HCT116 (cell line): Measurements from ENCODE around the gene PLD4. TPM values are rescaled to one million over a fixed set of nuclear protein-coding genes. Genes with fewer than 3 reads are reported as not detected.

ENCODE experiments used
- ATAC-seq: fragments of 200-7000 bp; cut with Tn5 transposase; 2 replicates; pipeline ENCODE4 v1.9.1; 2020; ENCODE audit warnings: mild to moderate bottlenecking, moderate library complexity
- BruUV-seq: library from RNA; stranded (reverse); fragments of 400-500 nt; replicated peaks from 2 replicates; lab custom pipeline; 2021; lab: Mats Ljungman, UMichigan
- CTCF ChIA-PET: fragments of 300-600 bp; sonication (Branson Sonifier 250); formaldehyde crosslinking; loops from one replicate; lab custom pipeline; 2021; ENCODE audit warnings: antibody characterized with exemption; lab: Charles Lee
- POLR2A ChIA-PET: fragments of 300-600, 350-600 bp; sonication (Branson Sonifier 250); formaldehyde crosslinking; loops from one replicate; lab custom pipeline; 2021; ENCODE audit warnings: antibody characterized with exemption; lab: Charles Lee
- RAD21 ChIA-PET, 2 experiments: fragments of 300-600 bp; sonication (Branson Sonifier 250); formaldehyde crosslinking; loops; one replicate each; lab custom pipeline; 2023; ENCODE audit warnings: low total read pairs in 2 of 2; ENCODE audit not compliant: uncharacterized antibody in 2 of 2, unreplicated experiment in 2 of 2, low non-redundant PET in 1 of 2; lab: Charles Lee
- DNase-seq: peaks from one replicate; pipeline ENCODE4 v3.0.0-alpha.2; 2010; ENCODE audit warnings: low read depth, low spot score
- H2AFZ ChIP-seq: fragments of 200-600 bp; shearing (Covaris generic), sonication (generic); 2 replicates; pipeline ENCODE4 v1.6.1; 2017; ENCODE audit warnings: low read depth, mixed run types, mixed read lengths, antibody characterized with exemption, low read length; ENCODE audit not compliant: poor library complexity, severe bottlenecking
- H3K27ac ChIP-seq: 2 replicates; pipeline ENCODE4 v1.5.1; 2012; ENCODE audit warnings: low read depth, low read length
- H3K27me3 ChIP-seq: fragments of 200-600 bp; sonication (generic); 2 replicates; pipeline ENCODE4 v1.6.1; 2016; ENCODE audit warnings: mixed run types, low read length, mixed read lengths; ENCODE audit not compliant: insufficient read depth
- H3K36me3 ChIP-seq, 2 experiments: fragments of 200-500 bp in 1 of 2; fragments of 200-600 bp in 1 of 2; sonication (Bioruptor generic) in 1 of 2; sonication (generic) in 1 of 2; 2 replicates each; pipeline versions ENCODE4 v1.5.1 to v1.6.1; 2014 to 2016; ENCODE audit warnings: low read length in 2 of 2, inconsistent platforms in 1 of 2, mixed read lengths in 1 of 2, mixed run types in 1 of 2; ENCODE audit not compliant: insufficient read depth in 2 of 2, control insufficient read depth in 1 of 2
- H3K4me1 ChIP-seq, 2 experiments: fragments of 200-600 bp in 1 of 2; sonication (generic) in 1 of 2; 2 replicates each; pipeline versions ENCODE4 v1.5.1 to v1.6.1; 2012 to 2017; ENCODE audit warnings: low read length in 2 of 2, inconsistent platforms in 1 of 2, mild to moderate bottlenecking in 1 of 2, mixed read lengths in 1 of 2, mixed run types in 1 of 2, moderate library complexity in 1 of 2; ENCODE audit not compliant: insufficient read depth in 2 of 2, control insufficient read depth in 1 of 2
- H3K4me2 ChIP-seq: fragments of 200-600 bp; sonication (generic); 2 replicates; pipeline ENCODE4 v1.6.1; 2017; ENCODE audit warnings: mixed run types, low read length, mixed read lengths
- H3K4me3 ChIP-seq, 2 experiments: fragments of 200-600 bp in 1 of 2; sonication (generic) in 1 of 2; replicated peaks in 1 of 2; 2 replicates each; pipeline ENCODE4 v1.5.1; 2011 to 2016; ENCODE audit warnings: low read length in 2 of 2, control low read depth in 1 of 2, low read depth in 1 of 2, mild to moderate bottlenecking in 1 of 2, mixed read lengths in 1 of 2, mixed run types in 1 of 2
- H3K79me2 ChIP-seq: fragments of 200-600 bp; sonication (generic); 2 replicates; pipeline ENCODE4 v1.6.1; 2017; ENCODE audit warnings: mild to moderate bottlenecking, mixed run types, low read length, moderate library complexity, mixed read lengths; ENCODE audit not compliant: insufficient read depth
- H3K9ac ChIP-seq: fragments of 200-600 bp; sonication (generic); 2 replicates; pipeline ENCODE4 v1.6.1; 2016; ENCODE audit warnings: low read length, mixed read lengths
- H3K9me2 ChIP-seq: fragments of 200-600 bp; sonication (generic), shearing (Covaris generic); 2 replicates; pipeline ENCODE4 v1.6.1; 2017; ENCODE audit warnings: mixed run types, mild to moderate bottlenecking, moderate library complexity; ENCODE audit not compliant: insufficient read depth
- H3K9me3 ChIP-seq, 2 experiments: fragments of 200-500 bp in 1 of 2; fragments of 200-600 bp in 1 of 2; sonication (Bioruptor generic) in 1 of 2; sonication (generic) in 1 of 2; 2 replicates each; pipeline ENCODE4 v1.6.1; 2014 to 2017; ENCODE audit warnings: low read length in 2 of 2, mixed read lengths in 2 of 2, inconsistent platforms in 1 of 2, low read depth in 1 of 2, mild to moderate bottlenecking in 1 of 2, mixed run types in 1 of 2, moderate library complexity in 1 of 2; ENCODE audit not compliant: control insufficient read depth in 1 of 2, insufficient read depth in 1 of 2
- H4K20me1 ChIP-seq: fragments of 200-600 bp; sonication (generic), shearing (Covaris generic); 2 replicates; pipeline ENCODE4 v1.6.1; 2017; ENCODE audit warnings: mixed run types, mild to moderate bottlenecking, moderate library complexity; ENCODE audit not compliant: insufficient read depth
- ELF1 ChIP-seq: IDR thresholded peaks from 2 replicates; pipeline ENCODE4 v1.6.1; 2012; ENCODE audit warnings: low read depth, borderline replicate concordance
- EZH2 ChIP-seq: fragments of 200-600 bp; sonication (generic); IDR thresholded peaks from 2 replicates; pipeline ENCODE4 v1.6.1; 2017; ENCODE audit warnings: antibody characterized with exemption, mixed run types
- FOSL1 ChIP-seq: IDR thresholded peaks from 2 replicates; pipeline ENCODE4 v1.6.1; 2012; ENCODE audit warnings: low read depth
- POLR2AphosphoS5 ChIP-seq: IDR thresholded peaks from 2 replicates; pipeline ENCODE4 v1.6.1; 2011; ENCODE audit warnings: mild to moderate bottlenecking, low read depth, low read length, moderate library complexity
- TCF7L2 ChIP-seq: IDR thresholded peaks from 2 replicates; pipeline ENCODE4 v1.7.0; 2011; ENCODE audit warnings: borderline replicate concordance, inconsistent platforms; ENCODE audit not compliant: insufficient read depth, insufficient read length; ENCODE audit errors: extremely low read depth
- YY1 ChIP-seq: IDR thresholded peaks from 2 replicates; pipeline ENCODE4 v1.6.1; 2011; ENCODE audit warnings: low read length, low read depth, moderate library complexity, mild to moderate bottlenecking; ENCODE audit not compliant: insufficient replicate concordance; ENCODE audit errors: extremely low read depth
- ZFX ChIP-seq: fragments of 450-650 bp; IDR thresholded peaks from 2 replicates; pipeline ENCODE4 v1.6.1; 2017
- intact Hi-C: fragments of 100-400 bp; cut with micrococcal nuclease; formaldehyde crosslinking; loops from 2 replicates; pipeline ENCODE4 v1.10.0; 2022
- total RNA-seq: library from RNA; stranded (reverse); gene quantifications from one replicate; pipeline ENCODE4 v1.2.1, GENCODE V29; 2021; ENCODE audit not compliant: unreplicated experiment
- TF ChIP-seq, protein P1 (sequence below): IDR thresholded peaks from 2 replicates; pipeline ENCODE4 v1.6.1; 2012; ENCODE audit warnings: low read depth
- TF ChIP-seq, protein P2 (sequence below), 3 experiments: fragments of 200-600 bp in 1 of 3; sonication (generic) in 1 of 3; IDR thresholded peaks in 2 of 3; conservative IDR thresholded peaks in 1 of 3; 2 replicates each; pipeline ENCODE4 v1.5.1; 2012 to 2017; ENCODE audit warnings: low read depth in 2 of 3, low read length in 2 of 3, antibody characterized with exemption in 1 of 3, borderline replicate concordance in 1 of 3, control low read depth in 1 of 3, mild to moderate bottlenecking in 1 of 3, mixed read lengths in 1 of 3, mixed run types in 1 of 3, moderate library complexity in 1 of 3; ENCODE audit not compliant: insufficient read depth in 1 of 3

Gene PLD4
- total RNA-seq, 1 experiment from 2014 or later, result 0.12 TPM

DNA sequence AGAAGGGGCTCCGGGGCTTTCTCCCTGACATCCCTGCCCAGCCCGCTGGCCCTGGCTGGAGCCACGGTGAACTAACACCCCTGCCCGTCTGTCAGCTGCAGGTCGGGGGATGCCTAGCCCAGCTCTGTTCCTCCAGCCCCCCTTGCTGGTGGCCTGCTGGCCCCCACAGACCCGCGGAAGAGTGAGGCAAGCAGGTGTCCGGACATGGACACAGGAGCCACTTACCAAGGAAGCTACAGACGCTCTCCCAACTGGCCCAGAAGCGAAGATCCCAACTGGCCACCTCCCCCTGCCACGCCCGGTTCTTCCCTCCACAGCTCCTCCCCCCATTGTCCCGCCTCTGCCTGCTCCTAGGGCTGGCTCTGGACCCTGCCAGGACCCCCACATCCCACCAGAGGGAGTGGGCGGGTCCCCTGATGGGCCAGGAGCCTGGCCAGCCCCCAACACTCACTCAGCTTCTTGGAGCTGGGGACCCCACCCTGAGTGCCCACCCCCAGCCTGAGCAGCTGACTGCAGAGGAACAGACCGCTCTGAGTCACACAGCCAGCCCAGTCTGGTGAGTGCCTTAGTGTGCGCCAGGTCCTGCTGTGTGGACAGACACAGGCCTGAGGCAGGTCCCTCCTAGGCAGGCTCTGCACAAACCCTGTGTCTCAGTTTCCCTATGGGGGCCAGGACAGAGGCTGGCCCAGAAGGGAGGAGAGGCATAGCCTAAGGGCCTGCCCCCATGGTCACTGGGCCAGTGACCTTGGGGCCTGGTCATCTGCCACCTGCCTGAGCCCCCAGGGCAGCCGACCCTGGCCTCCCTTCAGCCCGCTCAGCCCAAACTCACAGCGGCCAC is 45.8 kb downstream of the PLD4 start:
- Histone ChIP-seq H3K9ac (peak overlapping the region; percentile 80), H3K4me3 (peak overlapping the region; percentile 61 to 68), H2AFZ (no peak overlapping the region), H3K4me2 (peak overlapping the region; percentile 90), H3K4me1 (peaks cover 71 to 91% of the 10 kb centered on the region in 2 experiments), H3K9me2 (no peaks in the 10 kb centered on the region)
- ChIA-PET CTCF (interaction anchor here (0.8 to 0.9 kb wide), 2 partner anchors 37 to 76 kb away, joined by 3 read pairs; no protein-coding TSS in a partner anchor), RAD21 (interaction anchor here in 1 of 2 experiments (0.8 kb wide), 1 partner anchor 74 kb away, joined by 4 read pairs; no protein-coding TSS in a partner anchor), POLR2A (interaction anchor here (0.7 to 1.0 kb wide), 2 partner anchors 10 to 51 kb away, joined by 3 to 5 read pairs; partner anchors contain the start of gene CDCA4)
- TF ChIP-seq POLR2AphosphoS5 (peak; percentile 82), YY1 (peak; percentile 6), TCF7L2 (peak; percentile 24), ELF1 (no peak), ZFX (no peak), FOSL1 (no peak), EZH2 (no peak)
- TF ChIP-seq, protein P1, sequence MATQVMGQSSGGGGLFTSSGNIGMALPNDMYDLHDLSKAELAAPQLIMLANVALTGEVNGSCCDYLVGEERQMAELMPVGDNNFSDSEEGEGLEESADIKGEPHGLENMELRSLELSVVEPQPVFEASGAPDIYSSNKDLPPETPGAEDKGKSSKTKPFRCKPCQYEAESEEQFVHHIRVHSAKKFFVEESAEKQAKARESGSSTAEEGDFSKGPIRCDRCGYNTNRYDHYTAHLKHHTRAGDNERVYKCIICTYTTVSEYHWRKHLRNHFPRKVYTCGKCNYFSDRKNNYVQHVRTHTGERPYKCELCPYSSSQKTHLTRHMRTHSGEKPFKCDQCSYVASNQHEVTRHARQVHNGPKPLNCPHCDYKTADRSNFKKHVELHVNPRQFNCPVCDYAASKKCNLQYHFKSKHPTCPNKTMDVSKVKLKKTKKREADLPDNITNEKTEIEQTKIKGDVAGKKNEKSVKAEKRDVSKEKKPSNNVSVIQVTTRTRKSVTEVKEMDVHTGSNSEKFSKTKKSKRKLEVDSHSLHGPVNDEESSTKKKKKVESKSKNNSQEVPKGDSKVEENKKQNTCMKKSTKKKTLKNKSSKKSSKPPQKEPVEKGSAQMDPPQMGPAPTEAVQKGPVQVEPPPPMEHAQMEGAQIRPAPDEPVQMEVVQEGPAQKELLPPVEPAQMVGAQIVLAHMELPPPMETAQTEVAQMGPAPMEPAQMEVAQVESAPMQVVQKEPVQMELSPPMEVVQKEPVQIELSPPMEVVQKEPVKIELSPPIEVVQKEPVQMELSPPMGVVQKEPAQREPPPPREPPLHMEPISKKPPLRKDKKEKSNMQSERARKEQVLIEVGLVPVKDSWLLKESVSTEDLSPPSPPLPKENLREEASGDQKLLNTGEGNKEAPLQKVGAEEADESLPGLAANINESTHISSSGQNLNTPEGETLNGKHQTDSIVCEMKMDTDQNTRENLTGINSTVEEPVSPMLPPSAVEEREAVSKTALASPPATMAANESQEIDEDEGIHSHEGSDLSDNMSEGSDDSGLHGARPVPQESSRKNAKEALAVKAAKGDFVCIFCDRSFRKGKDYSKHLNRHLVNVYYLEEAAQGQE, result no peak
- TF ChIP-seq, protein P2, sequence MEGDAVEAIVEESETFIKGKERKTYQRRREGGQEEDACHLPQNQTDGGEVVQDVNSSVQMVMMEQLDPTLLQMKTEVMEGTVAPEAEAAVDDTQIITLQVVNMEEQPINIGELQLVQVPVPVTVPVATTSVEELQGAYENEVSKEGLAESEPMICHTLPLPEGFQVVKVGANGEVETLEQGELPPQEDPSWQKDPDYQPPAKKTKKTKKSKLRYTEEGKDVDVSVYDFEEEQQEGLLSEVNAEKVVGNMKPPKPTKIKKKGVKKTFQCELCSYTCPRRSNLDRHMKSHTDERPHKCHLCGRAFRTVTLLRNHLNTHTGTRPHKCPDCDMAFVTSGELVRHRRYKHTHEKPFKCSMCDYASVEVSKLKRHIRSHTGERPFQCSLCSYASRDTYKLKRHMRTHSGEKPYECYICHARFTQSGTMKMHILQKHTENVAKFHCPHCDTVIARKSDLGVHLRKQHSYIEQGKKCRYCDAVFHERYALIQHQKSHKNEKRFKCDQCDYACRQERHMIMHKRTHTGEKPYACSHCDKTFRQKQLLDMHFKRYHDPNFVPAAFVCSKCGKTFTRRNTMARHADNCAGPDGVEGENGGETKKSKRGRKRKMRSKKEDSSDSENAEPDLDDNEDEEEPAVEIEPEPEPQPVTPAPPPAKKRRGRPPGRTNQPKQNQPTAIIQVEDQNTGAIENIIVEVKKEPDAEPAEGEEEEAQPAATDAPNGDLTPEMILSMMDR (IDR thresholded peaks at IDR 0.05 in 2 of 3, conservative IDR thresholded peaks at IDR 0.05 in 1 of 3; ENCODE audit: borderline replicate concordance in 1 of 3, insufficient read depth in 1 of 3, low read depth in 2 of 3, low read length in 2 of 3), result no peak
- TF ChIP-seq, all 23 proteins: peak for 3
- Histone ChIP-seq H4K20me1 (no peaks in the 10 kb centered on the region), H3K27me3 (no peaks in the 10 kb centered on the region), H3K27ac (peak overlapping the region; percentile 98), H3K36me3 (no peaks in the 10 kb centered on the region), H3K9me3 (no peaks in the 10 kb centered on the region), H3K79me2 (no peaks in the 10 kb centered on the region)
- intact Hi-C loops, result loop anchor here (1.0 to 10.0 kb wide), 3 partner anchors 37 to 194 kb away; partner anchors contain the start of gene JAG2
- peak; percentile 56 for DNase-seq
- peak; percentile 37 for ATAC-seq
- BruUV-seq, result no TSS peak
